Stimulated activated CD8-positive, alpha-beta memory T cell treated with anti-CD3 and anti-CD28 coated beads, Interleukin-12 subunit alpha, Interleukin-12 subunit beta, amount 100 ng/mL, for 4 hours (primary cell): ENCODE results near the gene SLC35B1.

ENCODE experiments used
- DNase-seq: peaks from one replicate; pipeline ENCODE4 v3.0.0-alpha.2; 2020; ENCODE audit warnings: low read depth

SLC35B1 gene

DNA sequence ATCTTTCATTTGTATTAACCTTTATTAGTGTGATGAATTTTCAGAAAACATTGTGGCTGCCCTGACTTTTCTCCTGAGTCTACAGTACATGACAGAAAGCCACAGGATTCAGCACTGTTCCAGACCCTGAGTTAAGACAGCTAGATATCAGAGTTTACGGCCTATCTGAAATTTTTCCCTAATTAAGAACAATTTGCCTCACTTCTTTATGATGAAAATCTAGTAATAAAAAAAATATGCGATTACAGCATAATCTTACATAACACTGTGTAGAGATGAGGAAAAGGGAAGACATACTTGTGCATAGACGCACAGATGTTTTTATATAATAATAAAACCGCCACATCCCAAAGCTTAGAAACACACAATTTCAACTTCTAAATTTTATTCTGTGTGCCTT is 37.1 kb downstream of the SLC35B1 start:
- DNase-seq: no peak

DNA sequence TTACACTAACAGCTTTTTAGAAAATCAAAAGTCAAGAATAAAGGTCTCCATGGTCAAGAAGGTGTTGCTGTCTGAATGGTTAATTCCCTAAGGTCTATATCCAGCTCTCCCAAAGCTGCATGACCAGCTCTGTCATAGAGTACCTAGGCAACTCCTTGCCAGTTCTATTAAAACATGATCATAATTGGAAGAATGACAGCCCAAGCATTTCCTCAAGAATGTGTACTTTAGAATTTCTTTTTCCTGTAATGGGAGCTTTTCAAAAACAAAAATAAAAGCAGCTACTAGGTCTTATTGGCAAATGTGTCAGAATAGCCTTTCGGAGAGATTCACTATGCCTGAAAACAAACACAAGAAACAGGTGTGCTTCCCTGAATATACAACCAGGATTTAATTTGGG is 37.8 kb downstream of the SLC35B1 start:
- no peak for DNase-seq

DNA sequence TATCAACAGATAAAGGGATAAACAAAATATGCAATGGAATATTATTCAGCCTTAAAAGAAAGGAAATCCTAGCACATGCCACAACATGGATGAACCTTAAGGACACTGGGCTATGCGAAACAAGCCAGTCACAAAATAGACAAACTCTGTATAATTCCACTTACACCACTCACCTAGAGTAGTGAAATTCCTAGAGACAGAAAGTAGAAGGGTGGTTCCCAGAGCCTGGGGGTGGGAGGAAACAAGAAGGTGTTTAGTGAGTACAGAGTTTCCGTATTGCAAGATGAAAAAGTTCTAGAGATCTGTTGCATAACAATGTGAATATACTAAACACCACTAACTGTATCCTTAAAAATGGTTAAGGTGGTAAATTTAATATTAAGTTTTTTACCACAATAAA is 39.9 kb downstream of the SLC35B1 start:
- DNase-seq: no peak

DNA sequence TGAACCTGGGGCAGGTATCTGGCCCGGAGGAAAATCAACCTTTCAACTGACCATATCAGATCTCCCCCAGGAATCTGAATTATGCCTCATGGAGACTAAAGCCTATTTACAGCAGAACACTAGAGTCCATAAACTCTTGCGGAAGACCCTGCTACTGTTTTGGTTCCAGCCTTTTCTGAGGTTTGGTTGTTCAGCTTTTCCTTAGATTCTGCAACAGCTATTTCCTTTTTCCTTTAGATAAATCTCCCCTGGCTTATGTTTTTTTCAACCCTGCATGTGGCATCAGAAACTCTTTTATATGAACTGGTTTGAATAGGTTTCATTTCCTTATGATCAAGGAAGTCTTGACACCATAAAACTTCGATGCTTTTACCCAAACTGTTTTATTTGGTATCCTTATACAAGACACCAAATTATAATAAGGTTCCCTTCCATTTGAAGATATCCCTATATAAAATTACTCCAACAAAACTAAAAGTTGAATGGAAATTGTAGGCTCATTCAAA is 43.0 kb downstream of the SLC35B1 start:
- no peak for DNase-seq

DNA sequence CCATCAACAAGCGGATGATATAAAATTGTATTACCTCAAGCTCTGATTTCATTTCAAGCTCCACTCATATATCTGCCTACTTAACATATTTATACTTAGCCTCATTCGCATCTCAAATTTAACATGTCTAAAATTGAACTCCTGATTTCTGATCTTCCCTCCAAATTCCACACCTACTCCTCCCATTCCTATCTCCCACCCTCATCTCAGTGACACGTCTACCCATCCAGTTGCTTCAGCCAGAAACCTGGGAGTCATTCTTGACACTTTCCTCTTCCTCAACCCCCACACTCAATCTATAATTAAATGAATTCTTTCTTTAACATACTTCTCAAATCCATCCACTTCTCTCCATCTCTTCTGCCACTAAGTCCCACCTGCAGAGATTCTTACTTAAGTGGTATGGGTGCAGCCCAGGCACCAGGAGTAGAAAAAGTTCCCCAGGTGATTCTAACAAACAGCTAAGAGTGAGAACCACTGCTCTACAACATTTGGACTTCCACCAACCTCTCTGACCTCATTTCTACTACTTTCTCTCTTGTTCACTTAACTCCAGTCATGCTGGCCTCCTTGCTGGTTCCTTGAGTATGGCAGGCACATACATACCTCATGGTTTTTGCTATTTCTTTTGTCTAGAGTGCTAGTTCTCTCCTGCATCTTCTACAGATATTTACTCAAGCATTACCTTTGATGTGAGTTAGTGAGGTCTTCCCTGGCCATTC is 47.9 kb downstream of the SLC35B1 start:
- DNase-seq: no peak

DNA sequence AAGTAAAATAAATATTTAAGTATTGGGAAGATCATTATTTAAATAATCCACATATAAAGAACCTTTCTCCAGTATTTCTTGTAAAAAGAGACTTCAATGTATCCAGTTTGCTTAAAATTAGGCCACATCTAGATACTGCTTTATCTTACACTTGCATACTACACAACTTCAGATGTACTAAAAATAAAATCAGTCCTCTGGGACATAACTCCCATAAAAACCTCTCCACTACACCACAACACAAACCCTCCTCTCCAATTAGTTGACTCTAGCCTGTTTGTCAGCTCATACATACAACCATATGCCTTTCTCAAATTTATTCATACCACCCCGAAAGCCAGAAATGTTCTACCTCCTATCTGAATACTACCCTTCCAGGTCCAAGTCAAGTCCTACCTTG is 51.5 kb downstream of the SLC35B1 start:
- DNase-seq: no peak
